ENCODE results near the gene CCDC12.

The CCDC12 gene

GRCh38 chr3:47013231-47013630 lies 36.7 kb upstream of the CCDC12 start:
- DNase-seq = no peak
- Histone ChIP-seq H3K9ac (ENCODE audit: low read length) (no peak overlapping the region), H3K56ac (ENCODE audit: low read length) (no peak overlapping the region), H4K8ac (ENCODE audit: low read depth, low read length) (no peak overlapping the region), H2AK5ac (ENCODE audit: low read length) (no peak overlapping the region), H3K4me1 (ENCODE audit: control insufficient read depth, low read depth, low read length) (no peaks in the 10 kb centered on the region), H3K27me3 (ENCODE audit: insufficient read depth, low read length, poor library complexity) (no peaks in the 10 kb centered on the region), H4K5ac (ENCODE audit: low read length) (no peak overlapping the region), H2BK120ac (ENCODE audit: low read depth, low read length) (no peak overlapping the region), H3K23ac (ENCODE audit: low read length) (no peak overlapping the region), H3K4me3 (ENCODE audit: low read length) (no peak overlapping the region), H3K79me2 (ENCODE audit: control insufficient read depth, insufficient read depth, low read length) (no peaks in the 10 kb centered on the region), H3K4ac (ENCODE audit: low read depth, low read length) (no peak overlapping the region), H3K18ac (ENCODE audit: low read length) (no peak overlapping the region), H3K4me2 (ENCODE audit: low read length) (no peak overlapping the region), H2BK15ac (replicated peaks; ENCODE audit: low read depth) (no peak overlapping the region), H3K36me3 (ENCODE audit: control insufficient read depth, insufficient read depth, low read length) (peaks cover 3% of the 10 kb centered on the region), H3K27ac (ENCODE audit: low read depth, low read length) (no peak overlapping the region), H2BK5ac (ENCODE audit: low read length) (no peak overlapping the region), H3K79me1 (ENCODE audit: low read length) (no peaks in the 10 kb centered on the region)
- no CpG with 5 or more reads among the region's 3 CpGs for WGBS (ENCODE audit: extremely low coverage, insufficient coverage, low lambda C conversion rate)

GRCh38 chr3:47012342-47013230 lies 36.0 kb upstream of the CCDC12 start:
- Histone ChIP-seq H3K79me2 (ENCODE audit: control insufficient read depth, insufficient read depth, low read length) (no peaks in the 10 kb centered on the region), H3K23ac (ENCODE audit: low read length) (no peak overlapping the region), H3K27me3 (ENCODE audit: insufficient read depth, low read length, poor library complexity) (no peaks in the 10 kb centered on the region), H3K9ac (ENCODE audit: low read length) (no peak overlapping the region), H4K8ac (ENCODE audit: low read depth, low read length) (no peak overlapping the region), H3K4me2 (ENCODE audit: low read length) (no peak overlapping the region), H3K56ac (ENCODE audit: low read length) (no peak overlapping the region), H3K79me1 (ENCODE audit: low read length) (no peaks in the 10 kb centered on the region), H3K27ac (ENCODE audit: low read depth, low read length) (no peak overlapping the region), H3K4me3 (ENCODE audit: low read length) (no peak overlapping the region), H2BK5ac (ENCODE audit: low read length) (no peak overlapping the region), H3K4ac (ENCODE audit: low read depth, low read length) (no peak overlapping the region), H4K5ac (ENCODE audit: low read length) (no peak overlapping the region), H2BK15ac (replicated peaks; ENCODE audit: low read depth) (no peak overlapping the region), H3K18ac (ENCODE audit: low read length) (no peak overlapping the region), H3K36me3 (ENCODE audit: control insufficient read depth, insufficient read depth, low read length) (peaks cover 3% of the 10 kb centered on the region), H2AK5ac (ENCODE audit: low read length) (no peak overlapping the region), H2BK120ac (ENCODE audit: low read depth, low read length) (no peak overlapping the region), H3K4me1 (ENCODE audit: control insufficient read depth, low read depth, low read length) (no peaks in the 10 kb centered on the region)
- DNase-seq = no peak
- no CpG with 5 or more reads among the region's 10 CpGs for WGBS (ENCODE audit: extremely low coverage, insufficient coverage, low lambda C conversion rate)

- Histone ChIP-seq H2BK120ac (ENCODE audit: low read depth, low read length) (no peak overlapping the region), H3K4me3 (ENCODE audit: low read length) (no peak overlapping the region), H3K27ac (ENCODE audit: low read depth, low read length) (no peak overlapping the region), H3K79me2 (ENCODE audit: control insufficient read depth, insufficient read depth, low read length) (no peaks in the 10 kb centered on the region), H3K4ac (ENCODE audit: low read depth, low read length) (no peak overlapping the region), H3K4me1 (ENCODE audit: control insufficient read depth, low read depth, low read length) (no peaks in the 10 kb centered on the region), H3K36me3 (ENCODE audit: control insufficient read depth, insufficient read depth, low read length) (no peaks in the 10 kb centered on the region), H3K9ac (ENCODE audit: low read length) (no peak overlapping the region), H3K23ac (ENCODE audit: low read length) (no peak overlapping the region), H2AK5ac (ENCODE audit: low read length) (no peak overlapping the region), H2BK5ac (ENCODE audit: low read length) (no peak overlapping the region), H4K5ac (ENCODE audit: low read length) (no peak overlapping the region), H3K56ac (ENCODE audit: low read length) (no peak overlapping the region), H3K18ac (ENCODE audit: low read length) (no peak overlapping the region), H3K4me2 (ENCODE audit: low read length) (no peak overlapping the region), H2BK15ac (replicated peaks; ENCODE audit: low read depth) (no peak overlapping the region), H3K79me1 (ENCODE audit: low read length) (no peaks in the 10 kb centered on the region), H3K27me3 (ENCODE audit: insufficient read depth, low read length, poor library complexity) (no peaks in the 10 kb centered on the region), H4K8ac (ENCODE audit: low read depth, low read length) (no peak overlapping the region)
- WGBS (ENCODE audit: extremely low coverage, insufficient coverage, low lambda C conversion rate) = no CpG with 5 or more reads among the region's 6 CpGs
- no peak for DNase-seq
Observed at GRCh38 chr3:47011371-47011770, 34.8 kb upstream of the CCDC12 start.

GRCh38 chr3:47010910-47011309 lies 34.4 kb upstream of the CCDC12 start:
- H2BK15ac ChIP-seq (replicated peaks; ENCODE audit: low read depth) = no peak overlapping the region
- no peak overlapping the region for H3K9ac ChIP-seq (ENCODE audit: low read length)
- no peak overlapping the region for H3K4me3 ChIP-seq (ENCODE audit: low read length)
- no peaks in the 10 kb centered on the region for H3K27me3 ChIP-seq (ENCODE audit: insufficient read depth, low read length, poor library complexity)
- H2BK120ac ChIP-seq (ENCODE audit: low read depth, low read length) = no peak overlapping the region
- H3K79me1 ChIP-seq (ENCODE audit: low read length) = no peaks in the 10 kb centered on the region
- no peak overlapping the region for H2AK5ac ChIP-seq (ENCODE audit: low read length)
- H3K4me1 ChIP-seq (ENCODE audit: control insufficient read depth, low read depth, low read length) = no peaks in the 10 kb centered on the region
- H4K8ac ChIP-seq (ENCODE audit: low read depth, low read length) = no peak overlapping the region
- H3K79me2 ChIP-seq (ENCODE audit: control insufficient read depth, insufficient read depth, low read length) = no peaks in the 10 kb centered on the region
- no peak overlapping the region for H3K27ac ChIP-seq (ENCODE audit: low read depth, low read length)
- no peak overlapping the region for H4K5ac ChIP-seq (ENCODE audit: low read length)
- no peak overlapping the region for H3K23ac ChIP-seq (ENCODE audit: low read length)
- WGBS (ENCODE audit: extremely low coverage, insufficient coverage, low lambda C conversion rate) = no CpG with 5 or more reads among the region's 5 CpGs
- no peaks in the 10 kb centered on the region for H3K36me3 ChIP-seq (ENCODE audit: control insufficient read depth, insufficient read depth, low read length)
- no peak for DNase-seq
- no peak overlapping the region for H2BK5ac ChIP-seq (ENCODE audit: low read length)
- H3K18ac ChIP-seq (ENCODE audit: low read length) = no peak overlapping the region
- H3K56ac ChIP-seq (ENCODE audit: low read length) = no peak overlapping the region
- H3K4ac ChIP-seq (ENCODE audit: low read depth, low read length) = no peak overlapping the region
- H3K4me2 ChIP-seq (ENCODE audit: low read length) = no peak overlapping the region

GRCh38 chr3:47010111-47010712 lies 33.7 kb upstream of the CCDC12 start:
- Histone ChIP-seq H4K5ac (ENCODE audit: low read length) (no peak overlapping the region), H3K4me3 (ENCODE audit: low read length) (no peak overlapping the region), H3K56ac (ENCODE audit: low read length) (peak overlapping the region; percentile 3), H2BK120ac (ENCODE audit: low read depth, low read length) (no peak overlapping the region), H3K4me1 (ENCODE audit: control insufficient read depth, low read depth, low read length) (no peaks in the 10 kb centered on the region), H3K9ac (ENCODE audit: low read length) (peak overlapping the region; percentile 1), H3K27me3 (ENCODE audit: insufficient read depth, low read length, poor library complexity) (no peaks in the 10 kb centered on the region), H3K23ac (ENCODE audit: low read length) (no peak overlapping the region), H3K79me2 (ENCODE audit: control insufficient read depth, insufficient read depth, low read length) (no peaks in the 10 kb centered on the region), H2BK5ac (ENCODE audit: low read length) (no peak overlapping the region), H2BK15ac (replicated peaks; ENCODE audit: low read depth) (no peak overlapping the region), H3K4ac (ENCODE audit: low read depth, low read length) (no peak overlapping the region), H4K8ac (ENCODE audit: low read depth, low read length) (no peak overlapping the region), H3K27ac (ENCODE audit: low read depth, low read length) (no peak overlapping the region), H3K4me2 (ENCODE audit: low read length) (no peak overlapping the region), H3K18ac (ENCODE audit: low read length) (no peak overlapping the region), H3K36me3 (ENCODE audit: control insufficient read depth, insufficient read depth, low read length) (no peaks in the 10 kb centered on the region), H2AK5ac (ENCODE audit: low read length) (no peak overlapping the region), H3K79me1 (ENCODE audit: low read length) (no peaks in the 10 kb centered on the region)
- WGBS (ENCODE audit: extremely low coverage, insufficient coverage, low lambda C conversion rate) = no CpG with 5 or more reads among the region's 23 CpGs
- no peak for DNase-seq

Measured in mesendoderm (in vitro differentiated cells).